Measurements from ENCODE around the gene SPNS1.
"Not testable (repeated sequence)": the region's sequence is repeated elsewhere in the genome, so short reads cannot be mapped to it uniquely, and the experiment has no call there.

Gene SPNS1

GRCh38 chr16:28958216-28958615 lies 16.4 kb upstream of the SPNS1 start:
- Histone ChIP-seq H3K4me1 (ENCODE audit: control insufficient read depth, insufficient read depth, low read length) (no peaks in the 10 kb centered on the region), H3K36me3 (ENCODE audit: control insufficient read depth, insufficient read depth, low read length) (peaks cover 40% of the 10 kb centered on the region), H3K4me3 (ENCODE audit: low read length) (no peak overlapping the region), H3K27me3 (ENCODE audit: control insufficient read depth, insufficient read depth, low read length) (no peaks in the 10 kb centered on the region), H3K27ac (ENCODE audit: low read length) (no peak overlapping the region), H3K9me3 (ENCODE audit: control insufficient read depth, insufficient read depth, low read length) (no peaks in the 10 kb centered on the region)
- no CpG with 5 or more reads among the region's 9 CpGs for WGBS (ENCODE audit: insufficient coverage, insufficient read length)
- DNase-seq (ENCODE audit: low read depth, low spot score): no peak

- Histone ChIP-seq H3K4me1 (ENCODE audit: control insufficient read depth, insufficient read depth, low read length) (no peaks in the 10 kb centered on the region), H3K27ac (ENCODE audit: low read length) (no peak overlapping the region), H3K4me3 (ENCODE audit: low read length) (no peak overlapping the region), H3K9me3 (ENCODE audit: control insufficient read depth, insufficient read depth, low read length) (no peaks in the 10 kb centered on the region), H3K27me3 (ENCODE audit: control insufficient read depth, insufficient read depth, low read length) (no peaks in the 10 kb centered on the region), H3K36me3 (ENCODE audit: control insufficient read depth, insufficient read depth, low read length) (peaks cover 45% of the 10 kb centered on the region)
- DNase-seq (ENCODE audit: low read depth, low spot score): no peak
- no CpG with 5 or more reads among the region's 6 CpGs for WGBS (ENCODE audit: insufficient coverage, insufficient read length)
Observed at GRCh38 chr16:28958836-28959235, 15.7 kb upstream of the SPNS1 start.

- DNase-seq (ENCODE audit: low read depth, low spot score): no peak
- Histone ChIP-seq H3K4me3 (ENCODE audit: low read length) (no peak overlapping the region), H3K27ac (ENCODE audit: low read length) (no peak overlapping the region), H3K4me1 (ENCODE audit: control insufficient read depth, insufficient read depth, low read length) (no peaks in the 10 kb centered on the region), H3K36me3 (ENCODE audit: control insufficient read depth, insufficient read depth, low read length) (peaks cover 25% of the 10 kb centered on the region), H3K9me3 (ENCODE audit: control insufficient read depth, insufficient read depth, low read length) (no peaks in the 10 kb centered on the region), H3K27me3 (ENCODE audit: control insufficient read depth, insufficient read depth, low read length) (no peaks in the 10 kb centered on the region)
- WGBS (ENCODE audit: insufficient coverage, insufficient read length): no CpG with 5 or more reads among the region's 3 CpGs
Observed at GRCh38 chr16:28964072-28964471, 10.5 kb upstream of the SPNS1 start.

GRCh38 chr16:28964496-28964895 lies 10.1 kb upstream of the SPNS1 start:
- Histone ChIP-seq H3K4me1 (ENCODE audit: control insufficient read depth, insufficient read depth, low read length) (no peaks in the 10 kb centered on the region), H3K9me3 (ENCODE audit: control insufficient read depth, insufficient read depth, low read length) (no peaks in the 10 kb centered on the region), H3K27ac (ENCODE audit: low read length) (no peak overlapping the region), H3K4me3 (ENCODE audit: low read length) (no peak overlapping the region), H3K36me3 (ENCODE audit: control insufficient read depth, insufficient read depth, low read length) (peaks cover 25% of the 10 kb centered on the region), H3K27me3 (ENCODE audit: control insufficient read depth, insufficient read depth, low read length) (no peaks in the 10 kb centered on the region)
- WGBS (ENCODE audit: insufficient coverage, insufficient read length): no CpG with 5 or more reads among the region's 2 CpGs
- DNase-seq (ENCODE audit: low read depth, low spot score): no peak

- no peak for DNase-seq (ENCODE audit: low read depth, low spot score)
- no CpG with 5 or more reads among the region's 4 CpGs for WGBS (ENCODE audit: insufficient coverage, insufficient read length)
- Histone ChIP-seq H3K9me3 (ENCODE audit: control insufficient read depth, insufficient read depth, low read length) (no peaks in the 10 kb centered on the region), H3K4me3 (ENCODE audit: low read length) (no peak overlapping the region), H3K36me3 (ENCODE audit: control insufficient read depth, insufficient read depth, low read length) (peaks cover 20% of the 10 kb centered on the region), H3K4me1 (ENCODE audit: control insufficient read depth, insufficient read depth, low read length) (no peaks in the 10 kb centered on the region), H3K27me3 (ENCODE audit: control insufficient read depth, insufficient read depth, low read length) (no peaks in the 10 kb centered on the region), H3K27ac (ENCODE audit: low read length) (no peak overlapping the region)
Observed at GRCh38 chr16:28967156-28967555, 7.4 kb upstream of the SPNS1 start.

GRCh38 chr16:28969696-28970095 lies 4.9 kb upstream of the SPNS1 start:
- DNase-seq (ENCODE audit: low read depth, low spot score); H3K27ac ChIP-seq (ENCODE audit: low read length); H3K36me3 ChIP-seq (ENCODE audit: control insufficient read depth, insufficient read depth, low read length); H3K9me3 ChIP-seq (ENCODE audit: control insufficient read depth, insufficient read depth, low read length); H3K27me3 ChIP-seq (ENCODE audit: control insufficient read depth, insufficient read depth, low read length); H3K4me3 ChIP-seq (ENCODE audit: low read length); H3K4me1 ChIP-seq (ENCODE audit: control insufficient read depth, insufficient read depth, low read length): not testable (repeated sequence)
- no CpG with 5 or more reads among the region's 2 CpGs for WGBS (ENCODE audit: insufficient coverage, insufficient read length)

- no peaks in the 10 kb centered on the region for H3K9me3 ChIP-seq (ENCODE audit: control insufficient read depth, insufficient read depth, low read length)
- H3K36me3 ChIP-seq (ENCODE audit: control insufficient read depth, insufficient read depth, low read length): no peaks in the 10 kb centered on the region
- DNase-seq (ENCODE audit: low read depth, low spot score): no peak
- no peaks in the 10 kb centered on the region for H3K27me3 ChIP-seq (ENCODE audit: control insufficient read depth, insufficient read depth, low read length)
- H3K4me1 ChIP-seq (ENCODE audit: control insufficient read depth, insufficient read depth, low read length): no peaks in the 10 kb centered on the region
- peak overlapping the region; percentile 82; the same call in 1 of the 2 replicates for H3K4me3 ChIP-seq (ENCODE audit: low read length)
- WGBS (ENCODE audit: insufficient coverage, insufficient read length): no CpG with 5 or more reads among the region's 17 CpGs
- no peak overlapping the region for H3K27ac ChIP-seq (ENCODE audit: low read length)
Observed at GRCh38 chr16:28974007-28974436, 556 bp upstream of the SPNS1 start.

- peak overlapping the region; percentile 82 for H3K4me3 ChIP-seq (ENCODE audit: low read length)
- H3K27me3 ChIP-seq (ENCODE audit: control insufficient read depth, insufficient read depth, low read length): no peaks in the 10 kb centered on the region
- H3K4me1 ChIP-seq (ENCODE audit: control insufficient read depth, insufficient read depth, low read length): no peaks in the 10 kb centered on the region
- H3K27ac ChIP-seq (ENCODE audit: low read length): no peak overlapping the region
- no CpG with 5 or more reads among the region's 30 CpGs for WGBS (ENCODE audit: insufficient coverage, insufficient read length)
- no peak for DNase-seq (ENCODE audit: low read depth, low spot score)
- H3K36me3 ChIP-seq (ENCODE audit: control insufficient read depth, insufficient read depth, low read length): no peaks in the 10 kb centered on the region
- H3K9me3 ChIP-seq (ENCODE audit: control insufficient read depth, insufficient read depth, low read length): no peaks in the 10 kb centered on the region
Observed at GRCh38 chr16:28975158-28975599, 601 bp downstream of the SPNS1 start.

- H3K4me3 ChIP-seq (ENCODE audit: low read length): no peak overlapping the region
- H3K9me3 ChIP-seq (ENCODE audit: control insufficient read depth, insufficient read depth, low read length): no peaks in the 10 kb centered on the region
- H3K27me3 ChIP-seq (ENCODE audit: control insufficient read depth, insufficient read depth, low read length): no peaks in the 10 kb centered on the region
- peaks cover 3% of the 10 kb centered on the region; the same call in 1 of the 2 replicates for H3K36me3 ChIP-seq (ENCODE audit: control insufficient read depth, insufficient read depth, low read length)
- H3K27ac ChIP-seq (ENCODE audit: low read length): no peak overlapping the region
- WGBS (ENCODE audit: insufficient coverage, insufficient read length): no CpG with 5 or more reads among the region's 11 CpGs
- H3K4me1 ChIP-seq (ENCODE audit: control insufficient read depth, insufficient read depth, low read length): no peaks in the 10 kb centered on the region
- no peak for DNase-seq (ENCODE audit: low read depth, low spot score)
Observed at GRCh38 chr16:28977703-28978662, 3.4 kb downstream of the SPNS1 start.

- WGBS (ENCODE audit: insufficient coverage, insufficient read length): no CpG with 5 or more reads among the region's 7 CpGs
- not testable (repeated sequence) for H3K4me1 ChIP-seq (ENCODE audit: control insufficient read depth, insufficient read depth, low read length); H3K27ac ChIP-seq (ENCODE audit: low read length); H3K27me3 ChIP-seq (ENCODE audit: control insufficient read depth, insufficient read depth, low read length); H3K4me3 ChIP-seq (ENCODE audit: low read length); H3K9me3 ChIP-seq (ENCODE audit: control insufficient read depth, insufficient read depth, low read length); DNase-seq (ENCODE audit: low read depth, low spot score); H3K36me3 ChIP-seq (ENCODE audit: control insufficient read depth, insufficient read depth, low read length)
Observed at GRCh38 chr16:28980330-28980729, 5.8 kb downstream of the SPNS1 start.

Data from iPS DF 6.9 (cell line).